Activated naive CD8-positive, alpha-beta T cell treated with anti-CD3 and anti-CD28 coated beads, Interleukin-2, amount 50 U/mL, for 16 hours (primary cell): Measurements from ENCODE around the gene ARL5B.
A peak's percentile ranks its signal among the peaks of the same experiment; 100 is the strongest.
"Not testable (repeated sequence)": the region's sequence is repeated elsewhere in the genome, so short reads cannot be mapped to it uniquely, and the experiment has no call there.

Experiments
- DNase-seq: peaks from one replicate; pipeline ENCODE4 v3.0.0-alpha.2; 2020; ENCODE audit warnings: low read depth, low spot score

Gene ARL5B

GRCh38 chr10:18659125-18659818 is at the start of gene ARL5B:
Gene ARL5B, plus strand, starts transcription at chr10:18659431. Its CDS starts 207 bp downstream, at chr10:18659638.
- peak; percentile 95 for DNase-seq

- no peak for DNase-seq
These were observed 48.7 kb upstream of the ARL5B start for GRCh38 chr10:18610517-18610916.

- no peak for DNase-seq
These were observed 48.1 kb upstream of the ARL5B start for GRCh38 chr10:18611168-18611567.

GRCh38 chr10:18615618-18616017 is 43.6 kb upstream of the ARL5B start:
- no peak for DNase-seq

GRCh38 chr10:18616337-18616736 is 42.9 kb upstream of the ARL5B start:
- DNase-seq = no peak

GRCh38 chr10:18619016-18619415 is 40.2 kb upstream of the ARL5B start:
- DNase-seq = no peak

GRCh38 chr10:18620856-18621255 is 38.4 kb upstream of the ARL5B start:
- no peak for DNase-seq

- not testable (repeated sequence) for DNase-seq
These were observed 35.6 kb upstream of the ARL5B start for GRCh38 chr10:18623671-18624070.

GRCh38 chr10:18625886-18626285 is 33.3 kb upstream of the ARL5B start:
- no peak for DNase-seq

GRCh38 chr10:18627452-18628018 is 31.7 kb upstream of the ARL5B start:
- peak; percentile 9 for DNase-seq

GRCh38 chr10:18632500-18632899 is 26.7 kb upstream of the ARL5B start:
- not testable (repeated sequence) for DNase-seq

GRCh38 chr10:18635995-18636394 is 23.2 kb upstream of the ARL5B start:
- DNase-seq = no peak

GRCh38 chr10:18637400-18637799 is 21.8 kb upstream of the ARL5B start:
- not testable (repeated sequence) for DNase-seq

GRCh38 chr10:18639719-18640118 is 19.5 kb upstream of the ARL5B start:
- not testable (repeated sequence) for DNase-seq

- DNase-seq = no peak
These were observed 12.1 kb upstream of the ARL5B start for GRCh38 chr10:18647151-18647550.

GRCh38 chr10:18647945-18648344 is 11.3 kb upstream of the ARL5B start:
- DNase-seq = no peak

- no peak for DNase-seq
These were observed 9.8 kb upstream of the ARL5B start for GRCh38 chr10:18649364-18649959.

GRCh38 chr10:18650404-18650997 is 8.7 kb upstream of the ARL5B start:
- DNase-seq = no peak

GRCh38 chr10:18651324-18652007 is 7.8 kb upstream of the ARL5B start, which contains the start of gene NSUN6:
Gene NSUN6, minus strand, starts transcription at chr10:18651587. Its CDS starts 384 bp downstream, at chr10:18651203.
- DNase-seq = peak; percentile 85

GRCh38 chr10:18653112-18653511 is 6.1 kb upstream of the ARL5B start:
- DNase-seq = no peak

GRCh38 chr10:18656724-18657123 is 2.5 kb upstream of the ARL5B start:
- DNase-seq = no peak
